Mesenchymal stem cell (in vitro differentiated cells and primary cell): ENCODE results near the gene SLC44A3.

Experiments
- DNase-seq: peaks from one replicate; pipeline ENCODE4 v3.0.0-alpha.2; 2013
- H2AFZ ChIP-seq: one replicate; pipeline ENCODE4 v1.6.1; 2013; ENCODE audit warnings: low read depth, mild to moderate bottlenecking, control low read depth, inconsistent platforms, low read length, moderate library complexity
- H2AK5ac ChIP-seq: 2 replicates; pipeline ENCODE4 v1.6.1; 2013; ENCODE audit warnings: low read length, moderate library complexity, mild to moderate bottlenecking, inconsistent platforms; ENCODE audit not compliant: severe bottlenecking
- H2BK120ac ChIP-seq: one replicate; pipeline ENCODE4 v1.6.1; 2013; ENCODE audit warnings: low read depth, mild to moderate bottlenecking, inconsistent platforms, low read length, moderate library complexity
- H2BK12ac ChIP-seq, 2 experiments: one replicate each; pipeline ENCODE4 v1.6.1; 2013; ENCODE audit warnings: inconsistent platforms in 2 of 2, low read length in 2 of 2, mild to moderate bottlenecking in 2 of 2, moderate library complexity in 2 of 2, control low read depth in 1 of 2
- H2BK15ac ChIP-seq: one replicate; pipeline ENCODE4 v1.6.1; 2013; ENCODE audit warnings: mild to moderate bottlenecking, low read depth, inconsistent platforms; ENCODE audit not compliant: poor library complexity, severe bottlenecking
- H2BK5ac ChIP-seq: 2 replicates; pipeline ENCODE4 v1.6.1; 2013; ENCODE audit warnings: low read depth, mild to moderate bottlenecking, low read length, control low read depth, inconsistent platforms; ENCODE audit not compliant: poor library complexity, severe bottlenecking
- H3K14ac ChIP-seq, 2 experiments: one replicate each; pipeline ENCODE4 v1.6.1; 2013; ENCODE audit warnings: inconsistent platforms in 2 of 2, low read length in 2 of 2, control low read depth in 1 of 2, mild to moderate bottlenecking in 1 of 2, moderate library complexity in 1 of 2
- H3K18ac ChIP-seq, 2 experiments: one replicate each; pipeline ENCODE4 v1.6.1; 2013; ENCODE audit warnings: inconsistent platforms in 2 of 2, low read length in 2 of 2, control low read depth in 1 of 2, low read depth in 1 of 2, mild to moderate bottlenecking in 1 of 2
- H3K23ac ChIP-seq, 2 experiments: one replicate each; pipeline ENCODE4 v1.6.1; 2013; ENCODE audit warnings: inconsistent platforms in 2 of 2, low read length in 2 of 2, mild to moderate bottlenecking in 2 of 2, moderate library complexity in 2 of 2, control low read depth in 1 of 2
- H3K27ac ChIP-seq: 2 replicates; pipeline ENCODE4 v1.5.1; 2013; ENCODE audit warnings: mild to moderate bottlenecking, moderate library complexity, low read length, control low read depth, inconsistent platforms; ENCODE audit not compliant: poor library complexity, severe bottlenecking
- H3K27me3 ChIP-seq, 2 experiments: 2 replicates each; pipeline versions ENCODE4 v1.6.1 to v1.7.0; 2013; ENCODE audit warnings: low read length in 2 of 2, mild to moderate bottlenecking in 2 of 2, moderate library complexity in 2 of 2, control low read depth in 1 of 2, inconsistent platforms in 1 of 2; ENCODE audit not compliant: control insufficient read depth in 1 of 2, insufficient read depth in 1 of 2
- H3K36me3 ChIP-seq, 2 experiments: 2 replicates each; pipeline versions ENCODE4 v1.6.1 to v1.7.0; 2013; ENCODE audit warnings: low read length in 2 of 2, control low read depth in 1 of 2, inconsistent platforms in 1 of 2, low read depth in 1 of 2, mild to moderate bottlenecking in 1 of 2; ENCODE audit not compliant: insufficient read depth in 2 of 2, control insufficient read depth in 1 of 2
- H3K4ac ChIP-seq, 2 experiments: one replicate each; pipeline ENCODE4 v1.6.1; 2013; ENCODE audit warnings: inconsistent platforms in 2 of 2, low read length in 2 of 2, mild to moderate bottlenecking in 2 of 2, moderate library complexity in 2 of 2, control low read depth in 1 of 2, low read depth in 1 of 2
- H3K4me1 ChIP-seq: 2 replicates; pipeline ENCODE4 v1.6.1; 2013; ENCODE audit warnings: low read depth, low read length, control low read depth; ENCODE audit not compliant: control insufficient read depth, insufficient read depth
- H3K4me2 ChIP-seq: 2 replicates; pipeline ENCODE4 v1.6.1; 2013; ENCODE audit warnings: low read length, mild to moderate bottlenecking, inconsistent platforms; ENCODE audit not compliant: poor library complexity, severe bottlenecking
- H3K4me3 ChIP-seq, 2 experiments: 2 replicates each; pipeline versions ENCODE4 v1.5.1 to v1.7.0; 2013; ENCODE audit warnings: low read length in 2 of 2, mild to moderate bottlenecking in 2 of 2, control low read depth in 1 of 2, low read depth in 1 of 2; ENCODE audit not compliant: insufficient read depth in 1 of 2
- H3K79me1 ChIP-seq: replicated peaks from 2 replicates; pipeline ENCODE4 v1.6.1; 2013; ENCODE audit warnings: mild to moderate bottlenecking, control low read depth, low read length, inconsistent platforms; ENCODE audit not compliant: poor library complexity, severe bottlenecking
- H3K9ac ChIP-seq: 2 replicates; pipeline ENCODE4 v1.7.0; 2013; ENCODE audit warnings: mild to moderate bottlenecking, low read length, moderate library complexity
- H3K9me3 ChIP-seq: 2 replicates; pipeline ENCODE4 v1.7.0; 2013; ENCODE audit warnings: mild to moderate bottlenecking, low read length; ENCODE audit not compliant: control insufficient read depth
- H4K8ac ChIP-seq: one replicate; pipeline ENCODE4 v1.6.1; 2013; ENCODE audit warnings: inconsistent platforms, mild to moderate bottlenecking, low read length, moderate library complexity
- H4K91ac ChIP-seq: one replicate; pipeline ENCODE4 v1.6.1; 2013; ENCODE audit warnings: mild to moderate bottlenecking, low read length, inconsistent platforms
- WGBS: methylation state at CpG from one replicate; pipeline ENCODE4 v1.1.7; 2013; ENCODE audit warnings: mixed read lengths; 5-methylcytosine and 5-hydroxymethylcytosine counted together

The SLC44A3 gene

DNA sequence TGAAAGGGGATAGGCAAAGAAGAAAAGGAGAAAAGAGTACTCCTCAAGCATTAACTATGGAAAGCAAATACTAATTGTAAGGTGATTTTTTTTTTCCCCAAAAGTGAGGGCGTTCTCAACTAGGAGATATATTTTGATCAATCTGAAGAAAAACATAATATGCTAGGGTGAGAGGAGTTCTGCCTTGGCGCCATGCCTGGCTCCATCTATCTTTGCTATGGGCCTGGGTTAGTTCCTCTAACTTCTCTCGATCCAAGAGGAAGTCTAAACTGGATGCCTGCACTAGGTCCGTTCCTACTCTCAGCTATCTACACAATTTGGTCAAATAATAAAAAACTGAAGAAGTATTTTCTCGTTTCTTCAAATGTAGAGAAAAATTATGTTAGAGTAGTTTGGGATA is 86.2 kb downstream of the SLC44A3 start:
- H3K14ac ChIP-seq: no peak overlapping the region
- H3K27me3 ChIP-seq: no peaks in the 10 kb centered on the region
- 92% methylated on average over 3 of the region's 5 CpGs for WGBS

DNA sequence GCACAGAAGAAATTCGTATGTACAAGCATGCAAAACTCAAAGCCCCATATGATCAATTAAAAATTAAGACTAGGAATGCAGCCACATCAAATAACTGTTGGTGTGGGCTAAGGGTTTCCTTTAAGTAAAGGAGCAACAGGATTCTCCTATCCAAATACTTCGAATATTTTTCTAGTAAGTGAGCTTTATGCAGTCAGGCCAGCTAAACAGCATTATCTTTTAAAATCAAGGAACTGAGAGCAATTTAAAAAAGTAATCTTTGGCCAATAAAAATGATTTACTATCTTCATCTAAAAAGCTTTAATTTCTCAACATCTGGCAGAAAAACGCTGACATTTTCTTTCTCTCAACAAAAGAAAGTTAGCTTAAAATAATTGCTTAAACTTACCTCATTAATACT is 87.0 kb downstream of the SLC44A3 start:
- Histone ChIP-seq H2BK12ac (no peak overlapping the region), H2BK120ac (no peak overlapping the region), H3K4me3 (no peak overlapping the region), H3K14ac (no peak overlapping the region), H3K36me3 (peaks cover 7 to 33% of the 10 kb centered on the region in 2 experiments), H3K27me3 (no peaks in the 10 kb centered on the region), H2AK5ac (no peak overlapping the region), H2AFZ (no peak overlapping the region), H3K4ac (no peak overlapping the region), H3K23ac (no peak overlapping the region), H3K4me1 (peaks cover 8% of the 10 kb centered on the region), H4K91ac (no peak overlapping the region), H3K9ac (no peak overlapping the region), H4K8ac (no peak overlapping the region), H2BK5ac (no peak overlapping the region), H3K9me3 (no peaks in the 10 kb centered on the region), H3K27ac (no peak overlapping the region), H2BK15ac (no peak overlapping the region), H3K18ac (no peak overlapping the region), H3K4me2 (no peak overlapping the region), H3K79me1 (no peaks in the 10 kb centered on the region)
- no peak for DNase-seq
- WGBS: 98% methylated on average over 1 of the region's 3 CpGs

More for the DNA sequence above, 86.2 kb downstream of the SLC44A3 start:
- H2BK12ac ChIP-seq: no peak overlapping the region
- no peak overlapping the region for H3K4me3 ChIP-seq
- no peak overlapping the region for H2BK120ac ChIP-seq
- H2BK15ac ChIP-seq: no peak overlapping the region
- DNase-seq: no peak
- H2AK5ac ChIP-seq: no peak overlapping the region
- H3K36me3 ChIP-seq: peaks cover 7 to 40% of the 10 kb centered on the region in 2 experiments
- H3K4me2 ChIP-seq: no peak overlapping the region
- H2BK5ac ChIP-seq: no peak overlapping the region
- H4K8ac ChIP-seq: no peak overlapping the region
- no peak overlapping the region for H4K91ac ChIP-seq
- H3K23ac ChIP-seq: no peak overlapping the region
- no peak overlapping the region for H3K18ac ChIP-seq
- H3K9me3 ChIP-seq: no peaks in the 10 kb centered on the region
- H3K4me1 ChIP-seq: peaks cover 8% of the 10 kb centered on the region
- no peak overlapping the region for H3K27ac ChIP-seq
- no peak overlapping the region for H3K4ac ChIP-seq
- no peaks in the 10 kb centered on the region for H3K79me1 ChIP-seq
- no peak overlapping the region for H2AFZ ChIP-seq
- no peak overlapping the region for H3K9ac ChIP-seq

DNA sequence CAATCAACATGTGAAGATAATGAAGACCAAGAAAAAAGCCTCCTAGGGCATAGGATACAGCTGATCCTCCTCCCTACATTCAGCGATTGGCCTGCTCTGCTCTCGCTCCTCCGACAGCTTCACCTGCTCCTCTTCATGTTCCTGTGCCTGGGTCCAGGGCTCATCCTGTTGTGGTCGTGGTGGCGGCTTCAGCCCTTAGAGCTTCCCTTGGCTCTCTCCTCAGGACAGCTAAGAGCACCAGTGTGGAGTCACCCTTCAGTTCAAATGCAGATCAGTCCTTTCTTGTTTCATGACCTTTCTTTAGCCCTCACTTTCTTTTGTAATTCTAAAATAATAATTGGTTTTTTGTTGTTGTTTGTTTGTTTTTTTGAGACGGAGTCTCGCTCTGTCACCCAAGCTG is 88.0 kb downstream of the SLC44A3 start:
- Histone ChIP-seq H2BK15ac (no peak overlapping the region), H4K91ac (no peak overlapping the region), H3K79me1 (no peaks in the 10 kb centered on the region), H2AK5ac (no peak overlapping the region), H3K27me3 (no peaks in the 10 kb centered on the region), H3K4me1 (peaks cover 10% of the 10 kb centered on the region), H3K36me3 (peaks cover 7 to 22% of the 10 kb centered on the region in 2 experiments), H2BK12ac (no peak overlapping the region), H2AFZ (no peak overlapping the region), H3K27ac (no peak overlapping the region), H3K4ac (no peak overlapping the region), H3K18ac (no peak overlapping the region), H4K8ac (no peak overlapping the region), H3K4me2 (no peak overlapping the region), H3K9me3 (no peaks in the 10 kb centered on the region), H3K14ac (no peak overlapping the region), H2BK5ac (no peak overlapping the region), H3K23ac (no peak overlapping the region), H2BK120ac (no peak overlapping the region), H3K9ac (no peak overlapping the region), H3K4me3 (no peak overlapping the region)
- WGBS: 95% methylated on average over 7 of the region's 7 CpGs
- DNase-seq: no peak

DNA sequence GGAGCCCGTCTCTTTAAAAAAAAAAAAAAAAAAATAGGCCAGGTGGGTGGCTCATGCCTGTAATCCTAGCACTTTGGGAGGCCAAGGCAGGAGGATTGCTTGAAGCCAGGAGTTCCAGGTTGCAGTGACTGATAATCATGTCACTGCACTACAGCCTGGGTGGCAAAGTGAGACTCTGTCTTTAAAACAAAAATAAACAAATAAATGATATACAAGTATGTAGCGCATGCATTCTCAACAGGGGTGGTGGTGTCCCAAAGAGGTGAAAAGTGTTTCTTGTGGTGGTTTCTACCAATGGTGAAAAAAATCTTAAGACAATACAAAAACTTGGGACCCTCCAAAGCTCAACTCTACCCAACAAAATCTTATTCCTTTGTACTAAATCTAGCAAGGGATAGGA is 88.8 kb downstream of the SLC44A3 start:
- Histone ChIP-seq H3K4me2 (no peak overlapping the region), H4K8ac (no peak overlapping the region), H2AK5ac (no peak overlapping the region), H3K27ac (no peak overlapping the region), H3K4me1 (peaks cover 9% of the 10 kb centered on the region), H3K36me3 (peaks cover 7 to 18% of the 10 kb centered on the region in 2 experiments), H3K14ac (no peak overlapping the region), H3K9me3 (no peaks in the 10 kb centered on the region), H3K23ac (no peak overlapping the region), H3K27me3 (no peaks in the 10 kb centered on the region), H2AFZ (no peak overlapping the region), H2BK120ac (no peak overlapping the region), H2BK5ac (no peak overlapping the region), H3K9ac (no peak overlapping the region), H3K18ac (no peak overlapping the region), H2BK15ac (no peak overlapping the region), H2BK12ac (no peak overlapping the region), H3K4me3 (no peak overlapping the region), H3K4ac (no peak overlapping the region), H4K91ac (no peak overlapping the region), H3K79me1 (no peaks in the 10 kb centered on the region)
- DNase-seq: no peak
- 100% methylated on average over 1 of the region's 2 CpGs for WGBS
